GOT3 (cell line): ENCODE data around the gene ACVRL1.

Source experiments
- DNase-seq: peaks from one replicate; lab custom pipeline; 2025; ENCODE audit warnings: mixed read lengths; lab: John Stamatoyannopoulos, UW

Gene ACVRL1

GRCh38 chr12:51898506-51898905 lies 8.8 kb upstream of the ACVRL1 start:
- no peak for DNase-seq

- DNase-seq: no peak
Observed at GRCh38 chr12:51898937-51899336, 8.4 kb upstream of the ACVRL1 start.

GRCh38 chr12:51900323-51900889 lies 6.9 kb upstream of the ACVRL1 start:
- no peak for DNase-seq

- no peak for DNase-seq
Observed at GRCh38 chr12:51901121-51901817, 6.0 kb upstream of the ACVRL1 start.

- DNase-seq: no peak
Observed at GRCh38 chr12:51901881-51902280, 5.4 kb upstream of the ACVRL1 start.

GRCh38 chr12:51904951-51905470 lies 2.3 kb upstream of the ACVRL1 start:
- DNase-seq: no peak

- DNase-seq: no peak
Observed at GRCh38 chr12:51905471-51906429, 1.6 kb upstream of the ACVRL1 start.

- no peak for DNase-seq
Observed at GRCh38 chr12:51906430-51907082, 748 bp upstream of the ACVRL1 start.

GRCh38 chr12:51907856-51908425 lies 637 bp downstream of the ACVRL1 start:
- DNase-seq: no peak

- no peak for DNase-seq
Observed at GRCh38 chr12:51908876-51909592, 1.7 kb downstream of the ACVRL1 start.

GRCh38 chr12:51910168-51910567 lies 2.9 kb downstream of the ACVRL1 start:
- DNase-seq: no peak

- no peak for DNase-seq
Observed at GRCh38 chr12:51910691-51911090, 3.4 kb downstream of the ACVRL1 start.

- DNase-seq: no peak
Observed at GRCh38 chr12:51911307-51911706, 4.0 kb downstream of the ACVRL1 start.

GRCh38 chr12:51911788-51912711 lies 4.7 kb downstream of the ACVRL1 start:
- no peak for DNase-seq

- DNase-seq: no peak
Observed at GRCh38 chr12:51913071-51914033, 6.0 kb downstream of the ACVRL1 start.

- no peak for DNase-seq
Observed at GRCh38 chr12:51914034-51914923, 7.0 kb downstream of the ACVRL1 start.

- DNase-seq: no peak
Observed at GRCh38 chr12:51915003-51915625, 7.8 kb downstream of the ACVRL1 start.
